GM18526 (cell line): Measurements from ENCODE around the gene TFAP2A.

Experiments
- POLR2A ChIP-seq: IDR thresholded peaks from 3 replicates; pipeline ENCODE4 v1.6.1; 2011; ENCODE audit not compliant: insufficient read length; ENCODE audit errors: extremely low read depth

TFAP2A gene

GRCh38 chr6:10384610-10385523, 30.0 kb downstream of the TFAP2A start:
- TF ChIP-seq POLR2A, result no peak

- no peak for TF ChIP-seq POLR2A
These were observed 30.7 kb downstream of the TFAP2A start for GRCh38 chr6:10384091-10384609.

GRCh38 chr6:10383331-10384090, 31.4 kb downstream of the TFAP2A start:
- TF ChIP-seq POLR2A, result no peak

- no peak for TF ChIP-seq POLR2A
These were observed 32.0 kb downstream of the TFAP2A start for GRCh38 chr6:10382728-10383330.

GRCh38 chr6:10382322-10382721, 32.6 kb downstream of the TFAP2A start:
- TF ChIP-seq POLR2A, result no peak

GRCh38 chr6:10381830-10382208, 33.1 kb downstream of the TFAP2A start:
- TF ChIP-seq POLR2A, result no peak

GRCh38 chr6:10381133-10381829, 33.6 kb downstream of the TFAP2A start:
- TF ChIP-seq POLR2A, result no peak

GRCh38 chr6:10375391-10375969, 39.4 kb downstream of the TFAP2A start:
- no peak for TF ChIP-seq POLR2A

- no peak for TF ChIP-seq POLR2A
These were observed 41.1 kb downstream of the TFAP2A start for GRCh38 chr6:10373642-10374359.

- no peak for TF ChIP-seq POLR2A
These were observed 45.0 kb downstream of the TFAP2A start for GRCh38 chr6:10369896-10370295.

- TF ChIP-seq POLR2A, result no peak
These were observed 46.0 kb downstream of the TFAP2A start for GRCh38 chr6:10368861-10369260.

GRCh38 chr6:10363911-10364310, 51.0 kb downstream of the TFAP2A start:
- TF ChIP-seq POLR2A, result no peak

- TF ChIP-seq POLR2A, result no peak
These were observed 52.6 kb downstream of the TFAP2A start for GRCh38 chr6:10362300-10362699.

- TF ChIP-seq POLR2A, result no peak
These were observed 53.4 kb downstream of the TFAP2A start for GRCh38 chr6:10361428-10361827.
